CD4-positive, CD25-positive, alpha-beta regulatory T cell (primary cell): Measurements from ENCODE around the gene PTH1R. TPM values are rescaled to one million over a fixed set of nuclear protein-coding genes. Genes with fewer than 3 reads are reported as not detected.

ENCODE experiments used
- ATAC-seq, 2 donors: fragments of 150-1000 bp; cut with Tn5 transposase; one replicate each; pipeline ENCODE4 v1.10.0; 2021; ENCODE audit warnings: low read depth in 2 of 2, moderate number of reproducible peaks in 2 of 2, moderate library complexity in 1 of 2
- DNase-seq, 3 donors: peaks; one replicate each; pipeline versions ENCODE4 v3.0.0 to v3.0.0-alpha.2; 2012 to 2022; ENCODE audit warnings: mixed read lengths in 1 of 3
- H3K27ac ChIP-seq: one replicate; pipeline ENCODE4 v1.7.0; 2013; ENCODE audit warnings: mild to moderate bottlenecking, low read length; ENCODE audit not compliant: insufficient read depth, poor library complexity, severe bottlenecking
- H3K27me3 ChIP-seq: one replicate; pipeline ENCODE4 v1.7.0; 2013; ENCODE audit warnings: low read length; ENCODE audit not compliant: control insufficient read depth, insufficient read depth
- H3K36me3 ChIP-seq: one replicate; pipeline ENCODE4 v1.7.0; 2013; ENCODE audit warnings: mild to moderate bottlenecking, low read length, moderate library complexity; ENCODE audit not compliant: control insufficient read depth, insufficient read depth
- H3K4me1 ChIP-seq: 2 replicates; pipeline ENCODE4 v1.7.0; 2013; ENCODE audit warnings: mild to moderate bottlenecking, low read length; ENCODE audit not compliant: insufficient read depth, control insufficient read depth, poor library complexity, severe bottlenecking
- H3K4me3 ChIP-seq: one replicate; pipeline ENCODE4 v1.7.0; 2013; ENCODE audit warnings: low read depth, mild to moderate bottlenecking, low read length, moderate library complexity
- H3K9me3 ChIP-seq, 2 experiments: 1 replicate in 1 of 2; 2 replicates in 1 of 2; pipeline ENCODE4 v1.7.0; 2013; ENCODE audit warnings: low read length in 2 of 2, mild to moderate bottlenecking in 1 of 2, moderate library complexity in 1 of 2; ENCODE audit not compliant: control insufficient read depth in 2 of 2
- H3K27ac Mint-ChIP-seq, 3 donors: one replicate each; pipeline ENCODE4 v1.8.0; 2020 to 2022; ENCODE audit warnings: mild to moderate bottlenecking in 3 of 3, mixed read lengths in 3 of 3, moderate library complexity in 2 of 3
- H3K27me3 Mint-ChIP-seq: one replicate; pipeline ENCODE4 v1.8.0; 2022; ENCODE audit warnings: mild to moderate bottlenecking, mixed read lengths
- H3K36me3 Mint-ChIP-seq: one replicate; pipeline ENCODE4 v1.8.0; 2020; ENCODE audit warnings: mixed read lengths
- H3K4me1 Mint-ChIP-seq, 4 donors: one replicate each; pipeline ENCODE4 v1.8.0; 2020 to 2022; ENCODE audit warnings: mixed read lengths in 4 of 4, mild to moderate bottlenecking in 1 of 4
- H3K4me3 Mint-ChIP-seq, 4 donors: one replicate each; pipeline ENCODE4 v1.8.0; 2020 to 2022; ENCODE audit warnings: mild to moderate bottlenecking in 4 of 4, mixed read lengths in 4 of 4, moderate library complexity in 3 of 4
- H3K9me3 Mint-ChIP-seq, 7 donors: one replicate each; pipeline ENCODE4 v1.8.0; 2020 to 2022; ENCODE audit warnings: mixed read lengths in 7 of 7, mild to moderate bottlenecking in 3 of 7, moderate library complexity in 2 of 7
- polyA plus RNA-seq, 4 donors: library from polyadenylated mRNA; unstranded; fragments of 300-500 nt; fragmentation: Illumina TruSeq; gene quantifications; one replicate each; pipeline ENCODE4 v1.2.3, GENCODE V29; 2021
- total RNA-seq: library from RNA; stranded (reverse); gene quantifications from one replicate; pipeline ENCODE4 v1.2.3, GENCODE V29; 2022

PTH1R gene
- total and polyA plus RNA-seq, 5 donors from 2014 or later = not detected

GRCh38 chr3:46889381-46890110 is 12.0 kb downstream of the PTH1R start:
- H3K27me3 ChIP-seq = peaks cover 9% of the 10 kb centered on the region
- H3K9me3 ChIP-seq = no peaks in the 10 kb centered on the region
- Mint-ChIP-seq H3K4me1 (peaks cover 0 to 9% (median 1%) of the 10 kb centered on the region in 4 donors), H3K4me3 (no peak overlapping the region), H3K9me3 (peaks cover 0 to 2% (median 0%) of the 10 kb centered on the region in 7 donors), H3K27me3 (peaks cover 73% of the 10 kb centered on the region), H3K27ac (peak overlapping the region in 1 of 3 donors; percentile 25), H3K36me3 (no peaks in the 10 kb centered on the region)
- DNase-seq (no peak), ATAC-seq (no peak)
- no peak overlapping the region for H3K4me3 ChIP-seq
- no peaks in the 10 kb centered on the region for H3K36me3 ChIP-seq
- peaks cover 9% of the 10 kb centered on the region for H3K4me1 ChIP-seq
- H3K27ac ChIP-seq = no peak overlapping the region

- no peak overlapping the region for H3K4me3 Mint-ChIP-seq
- peaks cover 0 to 2% (median 0%) of the 10 kb centered on the region in 7 donors for H3K9me3 Mint-ChIP-seq
- Histone ChIP-seq H3K36me3 (no peaks in the 10 kb centered on the region), H3K9me3 (no peaks in the 10 kb centered on the region), H3K4me1 (peaks cover 9% of the 10 kb centered on the region), H3K27ac (no peak overlapping the region), H3K4me3 (no peak overlapping the region), H3K27me3 (peaks cover 7% of the 10 kb centered on the region)
- no peaks in the 10 kb centered on the region for H3K36me3 Mint-ChIP-seq
- H3K27ac Mint-ChIP-seq = no peak overlapping the region
- ATAC-seq (no peak), DNase-seq (no peak)
- peaks cover 0 to 11% (median 2%) of the 10 kb centered on the region in 4 donors for H3K4me1 Mint-ChIP-seq
- H3K27me3 Mint-ChIP-seq = peaks cover 70% of the 10 kb centered on the region
Observed at GRCh38 chr3:46890132-46890531, 12.6 kb downstream of the PTH1R start.

DNA sequence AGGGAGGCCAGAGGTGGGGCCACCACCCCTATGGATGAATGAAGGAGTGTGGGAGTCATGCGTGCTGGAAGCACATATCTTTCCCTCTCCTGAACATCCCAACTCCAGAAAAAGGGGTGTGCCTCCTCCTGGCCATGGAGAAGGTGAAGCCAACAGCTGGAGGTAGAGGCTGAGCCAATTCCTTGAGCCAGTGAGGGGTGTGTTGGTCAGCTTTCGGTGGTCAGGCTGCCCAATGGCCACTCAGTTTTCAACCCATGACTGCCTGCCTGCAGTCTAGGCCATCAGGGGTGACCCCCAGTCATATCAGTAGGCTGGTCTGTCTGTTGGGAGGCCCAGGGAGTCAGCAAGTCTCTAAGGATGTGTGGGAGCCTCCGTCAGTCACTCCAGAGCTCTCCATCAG is 13.6 kb downstream of the PTH1R start:
- H3K9me3 ChIP-seq = no peaks in the 10 kb centered on the region
- peaks cover 0 to 12% (median 5%) of the 10 kb centered on the region in 4 donors for H3K4me1 Mint-ChIP-seq
- H3K27me3 Mint-ChIP-seq = peaks cover 71% of the 10 kb centered on the region
- H3K27me3 ChIP-seq = peaks cover 5% of the 10 kb centered on the region
- no peak for ATAC-seq
- H3K4me1 ChIP-seq = peaks cover 9% of the 10 kb centered on the region
- H3K9me3 Mint-ChIP-seq = peaks cover 0 to 3% (median 0%) of the 10 kb centered on the region in 7 donors
- H3K27ac Mint-ChIP-seq = no peak overlapping the region
- H3K4me3 Mint-ChIP-seq = no peak overlapping the region
- DNase-seq = no peak
- H3K27ac ChIP-seq = no peak overlapping the region
- no peaks in the 10 kb centered on the region for H3K36me3 ChIP-seq
- H3K4me3 ChIP-seq = no peak overlapping the region
- no peaks in the 10 kb centered on the region for H3K36me3 Mint-ChIP-seq

DNA sequence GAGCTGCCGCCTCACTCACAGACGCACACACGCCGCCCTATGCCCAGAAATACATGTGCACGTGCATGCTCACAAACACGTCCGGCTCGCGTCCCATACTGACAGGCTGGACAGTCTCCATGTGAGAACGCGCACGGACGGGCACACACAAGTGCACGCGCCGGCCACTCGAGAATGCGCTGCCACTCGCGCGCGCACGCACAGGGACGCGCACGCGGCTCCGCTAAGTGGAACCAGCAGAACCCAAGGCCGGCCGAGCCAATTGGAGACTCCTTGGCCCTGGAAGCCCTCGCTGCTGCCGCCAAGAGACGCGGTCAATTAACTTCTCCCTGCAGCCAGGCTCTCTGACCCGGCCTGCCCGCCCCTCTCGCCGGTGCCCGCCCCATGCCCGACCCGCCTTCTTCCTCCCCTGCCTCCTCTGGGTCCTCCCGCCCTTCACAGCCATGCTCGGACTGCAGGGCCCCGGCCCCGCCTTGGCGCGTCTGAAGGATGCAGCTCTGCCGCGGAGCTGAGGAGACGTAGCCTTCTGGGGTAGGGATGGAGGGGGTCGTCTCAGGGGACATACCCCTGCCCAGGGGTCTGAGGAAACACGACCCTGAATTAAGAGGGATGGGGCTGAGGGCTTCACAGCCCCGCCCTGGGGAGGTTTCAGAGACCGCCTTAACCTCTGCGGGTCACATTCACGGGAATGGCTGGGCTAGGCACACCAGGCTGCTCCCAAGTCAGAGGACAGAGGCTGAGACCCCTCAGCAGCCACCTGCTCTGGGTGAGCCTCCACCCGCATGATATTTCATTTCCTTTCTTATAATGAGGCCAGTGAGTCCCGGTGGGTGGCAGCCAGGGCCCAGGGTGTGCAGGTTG is 15.0 kb downstream of the PTH1R start:
- H3K4me1 ChIP-seq = peaks cover 9% of the 10 kb centered on the region
- Mint-ChIP-seq H3K4me3 (peak overlapping the region in 3 of 4 donors; percentile 52 to 70 (median 56)), H3K27ac (no peak overlapping the region), H3K9me3 (peaks cover 0 to 3% (median 0%) of the 10 kb centered on the region in 7 donors), H3K27me3 (peaks cover 71% of the 10 kb centered on the region), H3K36me3 (no peaks in the 10 kb centered on the region), H3K4me1 (peaks cover 0 to 12% (median 5%) of the 10 kb centered on the region in 4 donors)
- H3K27ac ChIP-seq = no peak overlapping the region
- H3K36me3 ChIP-seq = no peaks in the 10 kb centered on the region
- no peak for DNase-seq
- no peaks in the 10 kb centered on the region for H3K9me3 ChIP-seq
- no peak for ATAC-seq
- no peak overlapping the region for H3K4me3 ChIP-seq
- H3K27me3 ChIP-seq = peaks cover 5% of the 10 kb centered on the region

DNA sequence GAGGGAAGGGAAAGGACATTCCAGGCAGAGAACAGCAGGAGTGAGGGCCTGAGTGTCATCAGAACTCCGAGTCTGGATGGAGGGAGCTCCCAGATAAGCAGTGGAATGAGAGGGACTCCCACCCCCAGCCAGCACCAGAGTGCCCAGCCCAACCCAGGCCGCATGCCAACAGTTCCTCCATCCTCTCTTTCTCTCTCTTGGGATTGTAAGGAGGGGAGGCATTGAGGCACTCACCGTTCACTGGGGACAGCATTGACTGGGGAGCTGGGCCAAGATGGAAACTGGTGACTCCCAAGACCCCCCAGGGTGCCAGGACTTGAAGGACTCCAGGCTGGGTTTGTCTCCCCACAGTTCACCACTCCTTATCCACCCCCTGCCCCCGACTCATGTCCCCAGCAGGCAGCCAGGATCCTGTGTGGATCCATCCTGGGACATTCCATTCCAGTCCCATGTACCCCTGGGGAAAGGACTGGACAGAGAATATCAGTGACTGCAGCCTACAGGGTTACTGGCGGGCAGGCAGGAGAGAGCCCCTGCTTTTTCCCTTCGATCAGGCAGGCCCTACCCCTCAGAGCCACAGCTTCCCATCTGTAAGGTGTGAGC is 15.7 kb downstream of the PTH1R start:
- DNase-seq (no peak), ATAC-seq (no peak)
- Histone ChIP-seq H3K4me1 (peaks cover 10% of the 10 kb centered on the region), H3K27me3 (peaks cover 7% of the 10 kb centered on the region), H3K36me3 (no peaks in the 10 kb centered on the region), H3K4me3 (no peak overlapping the region), H3K27ac (no peak overlapping the region), H3K9me3 (no peaks in the 10 kb centered on the region)
- no peak overlapping the region for H3K27ac Mint-ChIP-seq
- H3K36me3 Mint-ChIP-seq = no peaks in the 10 kb centered on the region
- no peak overlapping the region for H3K4me3 Mint-ChIP-seq
- peaks cover 0 to 15% (median 5%) of the 10 kb centered on the region in 4 donors for H3K4me1 Mint-ChIP-seq
- peaks cover 0 to 3% (median 0%) of the 10 kb centered on the region in 7 donors for H3K9me3 Mint-ChIP-seq
- H3K27me3 Mint-ChIP-seq = peaks cover 67% of the 10 kb centered on the region

DNA sequence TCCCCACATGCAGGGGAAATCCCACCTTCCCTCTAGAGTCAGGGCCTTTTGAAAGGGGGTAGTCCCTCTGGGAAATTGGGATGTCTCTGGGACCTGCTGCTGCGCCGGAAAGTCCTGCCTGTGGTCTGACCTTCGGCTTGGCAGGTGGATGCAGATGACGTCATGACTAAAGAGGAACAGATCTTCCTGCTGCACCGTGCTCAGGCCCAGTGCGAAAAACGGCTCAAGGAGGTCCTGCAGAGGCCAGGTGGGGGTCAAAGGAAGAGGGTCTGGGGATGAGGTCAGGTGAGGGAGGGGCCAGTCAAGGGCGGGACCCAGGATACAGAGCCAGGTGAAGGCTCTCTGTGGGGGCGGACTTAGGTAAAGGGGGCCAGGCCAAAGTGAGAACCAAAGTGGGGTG is 16.2 kb downstream of the PTH1R start:
- peaks cover 15% of the 10 kb centered on the region for H3K4me1 ChIP-seq
- no peaks in the 10 kb centered on the region for H3K36me3 ChIP-seq
- H3K4me3 ChIP-seq = no peak overlapping the region
- no peak overlapping the region for H3K27ac ChIP-seq
- Mint-ChIP-seq H3K36me3 (no peaks in the 10 kb centered on the region), H3K9me3 (peaks cover 0 to 3% (median 0%) of the 10 kb centered on the region in 7 donors), H3K27ac (no peak overlapping the region), H3K4me1 (peaks cover 0 to 15% (median 5%) of the 10 kb centered on the region in 4 donors), H3K4me3 (no peak overlapping the region), H3K27me3 (peaks cover 66% of the 10 kb centered on the region)
- H3K27me3 ChIP-seq = peaks cover 7% of the 10 kb centered on the region
- no peaks in the 10 kb centered on the region for H3K9me3 ChIP-seq
- ATAC-seq = no peak
- DNase-seq = no peak

DNA sequence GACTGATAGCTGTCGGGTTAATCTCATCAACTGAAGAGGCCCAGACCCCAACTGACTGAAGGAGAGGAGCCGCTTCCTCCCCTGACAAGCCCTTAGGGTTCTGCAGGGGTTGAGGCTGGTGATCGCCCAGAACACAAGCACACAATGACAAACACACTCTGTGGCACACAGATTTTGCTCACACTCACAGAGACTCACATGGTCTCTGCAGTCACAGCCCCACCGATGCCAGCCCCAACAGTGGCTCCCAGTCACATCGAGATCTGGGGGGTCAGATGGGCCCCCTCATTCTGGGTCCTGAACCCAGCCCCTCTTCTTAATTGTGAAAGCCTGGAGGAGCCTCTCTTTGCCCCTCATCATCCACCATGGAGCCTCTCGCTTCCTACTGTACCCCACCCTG is 16.7 kb downstream of the PTH1R start:
- H3K27ac Mint-ChIP-seq = no peak overlapping the region
- no peaks in the 10 kb centered on the region for H3K36me3 ChIP-seq
- no peak overlapping the region for H3K27ac ChIP-seq
- H3K27me3 Mint-ChIP-seq = peaks cover 70% of the 10 kb centered on the region
- H3K4me1 Mint-ChIP-seq = peaks cover 0 to 19% (median 5%) of the 10 kb centered on the region in 4 donors
- H3K4me3 ChIP-seq = no peak overlapping the region
- DNase-seq (no peak), ATAC-seq (no peak)
- H3K36me3 Mint-ChIP-seq = no peaks in the 10 kb centered on the region
- peaks cover 16% of the 10 kb centered on the region for H3K4me1 ChIP-seq
- H3K4me3 Mint-ChIP-seq = no peak overlapping the region
- H3K9me3 ChIP-seq = no peaks in the 10 kb centered on the region
- peaks cover 0 to 3% (median 0%) of the 10 kb centered on the region in 7 donors for H3K9me3 Mint-ChIP-seq
- H3K27me3 ChIP-seq = peaks cover 7% of the 10 kb centered on the region
